ES-I3 (cell line): ENCODE data around the gene VEGFD.
A peak's percentile ranks its signal among the peaks of the same experiment; 100 is the strongest.

Source experiments
- H3K36me3 ChIP-seq: 2 replicates; pipeline ENCODE4 v1.6.1; 2013; ENCODE audit warnings: mild to moderate bottlenecking, low read length, control low read depth, moderate library complexity; ENCODE audit not compliant: insufficient read depth
- H3K4me1 ChIP-seq: 2 replicates; pipeline ENCODE4 v1.6.1; 2013; ENCODE audit warnings: mild to moderate bottlenecking, control low read depth, low read length; ENCODE audit not compliant: insufficient read depth
- H3K9ac ChIP-seq: 2 replicates; pipeline ENCODE4 v1.6.1; 2013; ENCODE audit warnings: low read depth, mild to moderate bottlenecking, low read length, moderate library complexity
- H3K9me3 ChIP-seq: 2 replicates; pipeline ENCODE4 v1.6.1; 2013; ENCODE audit warnings: mild to moderate bottlenecking, low read length, moderate library complexity; ENCODE audit not compliant: control insufficient read depth, insufficient read depth

VEGFD gene

GRCh38 chrX:15340867-15341266 is 43.3 kb downstream of the VEGFD start:
- H3K9me3 ChIP-seq = no peaks in the 10 kb centered on the region
- no peaks in the 10 kb centered on the region for H3K36me3 ChIP-seq
- H3K4me1 ChIP-seq = no peaks in the 10 kb centered on the region
- no peak overlapping the region for H3K9ac ChIP-seq

GRCh38 chrX:15336023-15336413 is 48.2 kb downstream of the VEGFD start:
- H3K9ac ChIP-seq = peak overlapping the region; percentile 56; the same call in 1 of the 2 replicates
- peaks cover 8% of the 10 kb centered on the region for H3K36me3 ChIP-seq
- no peaks in the 10 kb centered on the region for H3K9me3 ChIP-seq
- no peaks in the 10 kb centered on the region for H3K4me1 ChIP-seq

GRCh38 chrX:15335135-15336022 is 48.8 kb downstream of the VEGFD start, which contains the start of gene PIGA:
Gene PIGA, minus strand, starts transcription at chrX:15335523. Its CDS starts 3,593 bp downstream, at chrX:15331930.
- no peaks in the 10 kb centered on the region for H3K9me3 ChIP-seq
- H3K36me3 ChIP-seq = peaks cover 8% of the 10 kb centered on the region
- H3K9ac ChIP-seq = peak within 1 kb of the TSS; percentile 68
- no peaks in the 10 kb centered on the region for H3K4me1 ChIP-seq

GRCh38 chrX:15334561-15334960 is 49.7 kb downstream of the VEGFD start:
- H3K9ac ChIP-seq = peak overlapping the region; percentile 68
- H3K4me1 ChIP-seq = no peaks in the 10 kb centered on the region
- peaks cover 8% of the 10 kb centered on the region for H3K36me3 ChIP-seq
- H3K9me3 ChIP-seq = no peaks in the 10 kb centered on the region

GRCh38 chrX:15328821-15329220 is 55.4 kb downstream of the VEGFD start:
- H3K9me3 ChIP-seq = no peaks in the 10 kb centered on the region
- no peak overlapping the region for H3K9ac ChIP-seq
- H3K36me3 ChIP-seq = peaks cover 16% of the 10 kb centered on the region
- H3K4me1 ChIP-seq = no peaks in the 10 kb centered on the region

- peaks cover 16% of the 10 kb centered on the region for H3K36me3 ChIP-seq
- no peaks in the 10 kb centered on the region for H3K4me1 ChIP-seq
- no peak overlapping the region for H3K9ac ChIP-seq
- no peaks in the 10 kb centered on the region for H3K9me3 ChIP-seq
Observed at GRCh38 chrX:15328131-15328530, 56.1 kb downstream of the VEGFD start.

GRCh38 chrX:15322472-15322871 is 61.7 kb downstream of the VEGFD start:
- Histone ChIP-seq H3K9me3 (no peaks in the 10 kb centered on the region), H3K4me1 (no peaks in the 10 kb centered on the region), H3K9ac (no peak overlapping the region), H3K36me3 (peaks cover 7% of the 10 kb centered on the region)

- H3K9me3 ChIP-seq = no peaks in the 10 kb centered on the region
- H3K9ac ChIP-seq = no peak overlapping the region
- no peaks in the 10 kb centered on the region for H3K4me1 ChIP-seq
- peaks cover 7% of the 10 kb centered on the region for H3K36me3 ChIP-seq
Observed at GRCh38 chrX:15322072-15322471, 62.1 kb downstream of the VEGFD start.

GRCh38 chrX:15321447-15321846 is 62.8 kb downstream of the VEGFD start:
- H3K9ac ChIP-seq = no peak overlapping the region
- H3K36me3 ChIP-seq = peaks cover 7% of the 10 kb centered on the region
- H3K9me3 ChIP-seq = no peaks in the 10 kb centered on the region
- H3K4me1 ChIP-seq = no peaks in the 10 kb centered on the region

- no peaks in the 10 kb centered on the region for H3K9me3 ChIP-seq
- no peak overlapping the region for H3K9ac ChIP-seq
- H3K4me1 ChIP-seq = no peaks in the 10 kb centered on the region
- H3K36me3 ChIP-seq = peaks cover 7% of the 10 kb centered on the region
Observed at GRCh38 chrX:15320297-15320696, 63.9 kb downstream of the VEGFD start.

- H3K9ac ChIP-seq = no peak overlapping the region
- peaks cover 7% of the 10 kb centered on the region for H3K36me3 ChIP-seq
- H3K9me3 ChIP-seq = no peaks in the 10 kb centered on the region
- H3K4me1 ChIP-seq = no peaks in the 10 kb centered on the region
Observed at GRCh38 chrX:15319075-15319474, 65.1 kb downstream of the VEGFD start.

GRCh38 chrX:15315509-15315908 is 68.7 kb downstream of the VEGFD start, which contains the start of gene ASB11:
Gene ASB11, minus strand, starts transcription at chrX:15315640. Its CDS starts 35 bp downstream, at chrX:15315605.
- Histone ChIP-seq H3K9me3 (no peaks in the 10 kb centered on the region), H3K9ac (no peak within 1 kb of the TSS), H3K36me3 (no peaks in the 10 kb centered on the region), H3K4me1 (no peaks in the 10 kb centered on the region)

- Histone ChIP-seq H3K36me3 (no peaks in the 10 kb centered on the region), H3K4me1 (no peaks in the 10 kb centered on the region), H3K9ac (no peak overlapping the region), H3K9me3 (no peaks in the 10 kb centered on the region)
Observed at GRCh38 chrX:15314472-15314871, 69.7 kb downstream of the VEGFD start.

GRCh38 chrX:15311119-15311518 is 73.1 kb downstream of the VEGFD start:
- Histone ChIP-seq H3K36me3 (no peaks in the 10 kb centered on the region), H3K4me1 (no peaks in the 10 kb centered on the region), H3K9me3 (no peaks in the 10 kb centered on the region)

GRCh38 chrX:15310117-15310516 is 74.1 kb downstream of the VEGFD start:
- Histone ChIP-seq H3K4me1 (no peaks in the 10 kb centered on the region), H3K9me3 (no peaks in the 10 kb centered on the region), H3K36me3 (no peaks in the 10 kb centered on the region), H3K9ac (no peak overlapping the region)

More at GRCh38 chrX:15311119-15311518, 73.1 kb downstream of the VEGFD start:
- no peak overlapping the region for H3K9ac ChIP-seq
